Stimulated activated CD8-positive, alpha-beta memory T cell treated with anti-CD3 and anti-CD28 coated beads, Interleukin-2, amount 100 ng/mL, for 1 hour (primary cell): ENCODE results near the gene HBP1.
"Not testable (repeated sequence)": the region's sequence is repeated elsewhere in the genome, so short reads cannot be mapped to it uniquely, and the experiment has no call there.

Source experiments
- DNase-seq, 2 donors: peaks; one replicate each; pipeline ENCODE4 v3.0.0-alpha.2; 2020; ENCODE audit warnings: low read depth in 2 of 2

HBP1 gene

GRCh38 chr7:107224374-107225223 is 55.8 kb downstream of the HBP1 start:
- no peak for DNase-seq

- DNase-seq, result no peak
Observed at GRCh38 chr7:107228291-107228690, 59.5 kb downstream of the HBP1 start.

DNA sequence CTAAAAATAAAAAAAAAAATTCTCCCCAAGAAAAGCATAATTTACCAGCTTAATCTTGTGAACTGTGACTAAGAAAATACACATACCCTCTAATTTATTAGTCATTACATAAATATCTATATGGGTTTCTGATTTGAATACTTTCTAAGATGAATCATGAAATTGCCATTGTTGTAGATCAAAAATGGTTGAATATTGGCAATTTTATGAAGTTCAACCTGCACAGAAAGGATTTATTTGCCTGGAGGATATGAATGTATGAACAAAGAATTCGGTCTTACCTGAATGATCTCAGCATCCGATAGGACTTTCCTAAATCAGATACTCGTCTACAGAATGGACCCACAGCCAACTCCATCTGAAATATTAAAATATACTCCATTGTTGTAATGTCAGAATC is 61.5 kb downstream of the HBP1 start:
- no peak for DNase-seq

GRCh38 chr7:107232568-107233090 is 63.8 kb downstream of the HBP1 start:
- DNase-seq, result no peak

GRCh38 chr7:107233174-107233573 is 64.4 kb downstream of the HBP1 start:
- DNase-seq, result no peak

DNA sequence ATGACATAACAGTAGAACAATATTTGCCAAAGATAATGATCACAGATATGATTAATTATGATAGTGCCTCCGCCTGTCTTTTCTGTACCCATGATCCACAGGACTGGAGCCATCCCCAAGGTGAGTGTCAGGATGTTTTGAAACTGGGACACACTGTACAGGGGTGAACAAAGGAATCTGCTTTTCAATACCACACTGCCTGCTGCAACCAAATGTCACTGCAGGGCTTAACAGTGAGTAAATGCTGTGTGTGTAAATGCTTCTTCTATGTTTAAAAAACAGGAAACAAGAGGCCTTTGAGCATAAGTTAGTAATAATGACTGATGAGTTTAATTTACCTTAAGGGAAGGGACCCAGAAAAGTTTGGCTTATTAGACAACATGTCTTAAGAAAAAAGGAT is 65.2 kb downstream of the HBP1 start:
- DNase-seq, result no peak

DNA sequence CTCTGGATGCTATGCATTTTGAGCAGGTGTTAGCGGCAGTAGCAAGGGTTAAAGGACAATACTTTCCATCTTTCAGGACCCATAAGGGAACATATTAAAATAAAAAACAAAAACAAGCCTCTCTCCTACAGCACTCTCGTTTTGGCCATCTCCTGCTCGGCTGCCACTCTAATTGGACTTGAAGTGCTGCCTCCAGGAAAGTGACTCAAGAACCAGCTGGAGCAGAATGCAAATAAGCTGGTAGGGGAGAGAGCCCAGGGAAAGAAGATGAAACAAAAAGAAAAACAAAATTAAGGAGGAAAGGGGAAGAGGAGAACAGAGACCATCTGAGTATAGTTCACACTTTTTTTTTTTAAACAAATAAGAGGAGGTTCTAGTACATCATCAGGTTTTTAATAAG is 65.6 kb downstream of the HBP1 start:
- no peak for DNase-seq

- no peak for DNase-seq
Observed at GRCh38 chr7:107236862-107237261, 68.1 kb downstream of the HBP1 start.

GRCh38 chr7:107237451-107237850 is 68.6 kb downstream of the HBP1 start:
- DNase-seq, result no peak

- no peak for DNase-seq
Observed at GRCh38 chr7:107242267-107242666, 73.5 kb downstream of the HBP1 start.

- DNase-seq, result no peak
Observed at GRCh38 chr7:107244613-107245012, 75.8 kb downstream of the HBP1 start.

- DNase-seq, result not testable (repeated sequence)
Observed at GRCh38 chr7:107246836-107247235, 78.0 kb downstream of the HBP1 start.

DNA sequence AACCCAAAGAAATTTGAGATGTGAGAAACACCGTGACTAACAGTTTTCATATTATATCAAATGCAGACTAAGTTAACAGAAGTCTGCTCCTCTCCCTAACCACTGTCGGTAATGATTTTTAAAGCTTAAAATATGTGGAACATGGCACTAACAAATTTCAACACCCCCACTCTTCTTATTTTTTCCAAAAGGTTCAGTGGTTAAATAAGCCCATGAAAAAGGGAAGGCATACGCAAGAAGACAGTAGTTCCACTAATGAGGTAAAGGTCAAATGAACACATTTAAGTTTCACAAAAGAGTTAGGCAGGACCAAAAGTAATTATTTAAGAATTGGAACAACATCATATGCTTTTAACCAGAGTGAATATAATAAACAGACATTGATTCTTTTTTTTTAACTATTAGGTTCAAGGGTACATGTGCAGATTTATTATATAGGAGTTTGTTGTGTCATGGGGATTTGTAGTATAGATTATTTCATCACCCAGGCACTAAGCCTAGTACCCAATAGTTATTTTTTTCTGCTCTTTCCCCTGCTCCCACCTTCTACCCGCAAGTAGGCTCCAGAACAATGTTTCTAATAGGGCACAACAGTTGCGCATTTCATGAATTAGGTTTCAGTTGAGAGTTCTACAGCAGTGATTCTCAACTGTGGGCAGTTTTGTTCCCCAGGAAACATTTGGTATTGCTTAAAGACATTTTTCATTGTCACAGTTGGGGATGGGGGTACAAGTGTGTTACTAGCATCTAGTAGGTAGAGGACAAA is 79.9 kb downstream of the HBP1 start:
- no peak for DNase-seq

- no peak for DNase-seq
Observed at GRCh38 chr7:107251963-107252362, 83.2 kb downstream of the HBP1 start.
